Left kidney (tissue), 2 donors: Measurements from ENCODE around the gene MTF1. TPM values are rescaled to one million over a fixed set of nuclear protein-coding genes. Genes with fewer than 3 reads are reported as not detected.

ENCODE experiments used
- DNase-seq: peaks from one replicate; pipeline ENCODE4 v3.0.0-alpha.2; 2013
- polyA plus RNA-seq: library from polyadenylated mRNA; unstranded; fragments of 120-200 nt; gene quantifications from one replicate; pipeline ENCODE4 v1.2.1, GENCODE V29; 2013; ENCODE audit not compliant: insufficient read length

Gene MTF1
- polyA plus RNA-seq, 1 donor: 9.5 TPM

DNA sequence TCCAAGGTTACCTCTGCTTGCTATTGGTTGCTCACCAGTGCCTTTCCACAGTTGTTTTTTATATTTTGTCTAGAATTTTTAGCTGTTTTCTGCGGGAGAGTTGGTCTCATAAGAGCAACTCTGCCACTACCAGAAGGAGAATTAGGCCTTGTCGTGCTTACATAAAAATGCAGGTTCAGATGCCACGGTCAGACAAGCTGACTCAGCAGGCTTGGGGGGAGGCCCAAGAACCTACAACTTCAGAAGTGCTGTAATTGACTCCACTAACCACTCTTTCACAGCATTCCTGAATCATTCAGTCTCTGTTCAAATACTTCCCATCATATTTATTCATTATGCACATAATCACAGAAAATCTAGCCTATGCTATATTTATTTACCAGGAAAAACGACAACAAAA lies 28.3 kb downstream of the MTF1 start:
- DNase-seq: no peak

DNA sequence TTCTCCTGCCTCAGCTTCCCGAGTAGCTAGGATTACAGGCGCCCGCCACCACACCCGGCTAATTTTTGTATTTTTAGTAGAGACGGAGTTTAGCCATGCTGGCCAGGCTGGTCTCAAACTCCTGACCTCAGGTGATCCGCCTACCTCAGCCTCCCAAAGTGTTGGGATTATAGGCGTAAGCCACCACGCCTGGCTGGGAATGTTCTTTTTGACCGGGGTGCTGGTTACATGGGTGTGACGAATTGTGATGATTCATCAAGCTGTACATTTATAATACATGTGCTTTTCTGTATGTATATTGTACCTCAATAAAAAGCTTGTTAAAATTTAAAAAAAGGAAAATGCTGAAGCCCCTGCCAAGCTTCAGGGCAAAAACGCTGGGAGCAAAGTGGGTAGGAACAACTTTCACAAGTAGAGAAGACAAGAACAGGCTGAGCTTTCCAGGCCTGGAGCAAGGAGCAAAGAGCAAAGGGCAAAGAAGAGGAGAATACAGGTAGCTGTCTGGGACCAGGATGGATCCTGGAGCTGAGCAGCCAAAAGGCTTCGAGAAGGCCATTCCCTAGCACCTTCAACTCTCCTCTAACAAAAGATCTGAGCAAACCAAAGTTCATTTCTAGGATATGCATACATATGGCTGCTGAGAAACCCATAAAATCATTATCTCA lies 30.9 kb downstream of the MTF1 start:
- no peak for DNase-seq

DNA sequence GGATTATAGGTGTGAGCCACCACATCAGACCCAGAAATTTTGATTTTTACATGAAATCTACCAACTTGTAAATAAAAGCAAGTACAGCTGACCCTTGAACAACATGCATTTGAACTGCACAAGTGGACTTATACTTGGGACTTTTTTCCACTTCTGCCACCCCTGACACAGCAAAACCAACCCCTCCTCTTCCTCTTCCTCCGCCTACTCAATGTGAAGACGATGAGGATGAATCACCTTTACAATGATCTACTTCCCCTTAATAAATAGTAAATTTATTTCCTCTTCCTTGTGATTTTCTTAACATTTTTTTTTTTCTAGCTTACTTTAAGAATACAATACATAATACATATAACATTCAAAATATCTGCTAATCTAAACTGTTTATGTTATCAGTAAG lies 33.9 kb downstream of the MTF1 start:
- DNase-seq: no peak

DNA sequence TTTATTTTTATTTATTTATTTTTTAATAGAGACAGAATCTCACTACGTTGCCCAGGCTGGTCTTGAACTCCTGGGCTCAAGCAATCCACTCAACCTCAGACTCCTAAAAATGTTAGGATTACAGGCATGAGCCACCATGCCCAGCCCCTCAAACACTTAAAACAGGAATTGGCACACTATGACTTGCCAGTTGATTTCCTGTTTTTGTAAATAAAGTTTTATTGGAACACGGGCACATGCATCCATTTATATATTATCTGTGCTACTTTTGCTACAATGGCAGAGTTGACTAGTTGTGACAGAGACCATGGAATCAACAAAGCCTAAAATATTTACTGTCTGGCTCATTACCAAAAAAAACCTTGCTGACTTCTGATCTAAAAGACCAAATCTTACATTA lies 35.4 kb downstream of the MTF1 start:
- no peak for DNase-seq

DNA sequence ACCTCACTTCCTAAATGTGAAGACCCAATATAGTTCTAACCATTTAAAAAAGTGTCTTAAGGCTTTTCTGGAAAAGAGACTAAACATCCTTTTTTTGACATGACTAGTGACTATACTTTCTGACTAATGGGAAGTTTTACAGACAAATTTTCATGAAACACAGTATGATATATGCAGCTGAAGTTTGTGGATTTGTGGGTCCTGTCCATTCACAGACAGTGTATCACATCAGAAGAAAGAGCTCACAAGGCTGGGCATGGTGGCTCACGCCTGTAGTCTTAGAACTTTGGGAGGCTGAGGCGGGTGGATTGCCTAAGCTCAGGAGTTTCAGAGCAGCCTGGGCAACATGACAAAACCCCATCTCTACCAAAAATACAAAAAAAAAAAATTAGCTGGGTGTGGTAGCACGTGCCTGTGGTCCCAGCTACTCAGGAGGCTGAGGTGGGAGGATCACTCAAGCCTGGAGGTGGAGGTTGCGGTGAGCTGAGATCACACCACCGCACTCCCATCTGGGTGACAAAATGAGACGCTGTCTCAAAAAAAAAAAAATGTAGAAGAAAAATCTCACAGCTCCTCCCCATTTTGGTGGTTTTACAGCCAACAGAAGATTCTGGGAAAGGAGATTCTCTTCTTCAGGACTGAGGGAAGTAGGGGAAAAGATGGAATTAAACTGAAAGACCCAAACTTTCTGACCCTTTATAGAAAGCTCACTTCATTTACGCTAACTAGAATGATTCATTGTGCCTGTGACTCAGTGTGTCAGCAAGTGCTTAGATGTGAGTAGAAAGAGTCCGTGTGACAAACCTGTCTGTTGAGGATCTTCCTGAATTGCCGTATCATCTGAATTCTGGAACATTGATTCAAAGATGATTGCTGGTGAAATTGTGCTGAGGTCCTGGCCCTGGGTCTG lies 36.2 kb downstream of the MTF1 start:
- DNase-seq: no peak

DNA sequence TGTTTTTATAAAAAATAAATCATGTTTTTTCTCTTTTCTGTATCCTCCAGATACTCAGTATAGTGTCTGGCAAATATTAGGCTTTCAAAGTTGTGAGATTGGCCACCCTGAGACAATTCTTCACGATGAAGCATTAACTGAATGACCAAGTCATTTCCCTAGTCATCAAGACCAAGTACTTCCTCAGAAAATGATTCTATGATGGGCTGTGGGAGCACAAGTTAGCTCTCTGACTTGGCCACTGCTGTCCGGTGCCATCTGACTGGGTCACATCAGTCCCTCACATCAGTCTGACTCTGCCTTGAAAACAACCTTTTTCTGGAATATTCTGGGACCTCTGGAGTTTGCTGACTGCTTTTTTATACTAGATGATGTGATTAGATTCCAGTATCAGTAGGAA lies 37.9 kb downstream of the MTF1 start:
- DNase-seq: no peak

DNA sequence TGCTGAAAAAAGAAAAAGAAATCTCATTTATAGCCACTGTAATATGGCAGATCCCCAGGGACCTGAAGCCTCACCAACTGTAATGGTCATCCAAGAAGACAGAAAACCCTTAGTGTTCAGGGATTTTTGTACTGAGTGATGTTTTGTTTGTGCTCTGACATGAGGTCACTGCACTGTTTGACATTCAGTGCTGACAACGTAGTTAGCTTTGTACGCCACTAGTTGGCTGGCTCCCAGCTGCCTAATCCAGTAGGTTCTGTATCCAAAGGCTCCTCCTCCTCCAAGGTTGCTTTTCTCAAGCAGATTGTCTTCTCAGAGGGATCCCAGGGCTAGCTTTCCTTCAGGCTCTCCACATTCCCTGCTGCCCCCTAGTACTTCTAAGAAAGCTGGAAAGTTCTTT lies 41.9 kb downstream of the MTF1 start:
- no peak for DNase-seq

DNA sequence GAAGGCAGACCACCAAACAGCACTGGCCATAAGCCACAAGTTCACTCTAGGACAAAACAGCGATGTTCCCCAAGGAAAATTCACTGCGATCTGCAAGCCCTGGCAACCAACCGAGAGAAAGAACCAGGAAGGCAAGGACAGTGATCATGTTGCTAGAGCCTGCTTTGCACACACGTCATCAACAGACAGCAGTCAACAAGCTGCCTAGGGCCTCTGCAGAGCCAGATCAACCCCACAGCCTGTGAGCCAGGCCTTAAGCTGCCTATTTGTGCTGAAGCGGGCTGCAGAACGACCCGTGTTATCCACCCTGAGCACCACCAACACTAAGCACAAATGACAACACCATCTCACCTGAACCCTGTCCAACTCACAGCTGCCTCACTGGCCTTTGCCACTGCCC lies 45.1 kb downstream of the MTF1 start:
- DNase-seq: no peak

DNA sequence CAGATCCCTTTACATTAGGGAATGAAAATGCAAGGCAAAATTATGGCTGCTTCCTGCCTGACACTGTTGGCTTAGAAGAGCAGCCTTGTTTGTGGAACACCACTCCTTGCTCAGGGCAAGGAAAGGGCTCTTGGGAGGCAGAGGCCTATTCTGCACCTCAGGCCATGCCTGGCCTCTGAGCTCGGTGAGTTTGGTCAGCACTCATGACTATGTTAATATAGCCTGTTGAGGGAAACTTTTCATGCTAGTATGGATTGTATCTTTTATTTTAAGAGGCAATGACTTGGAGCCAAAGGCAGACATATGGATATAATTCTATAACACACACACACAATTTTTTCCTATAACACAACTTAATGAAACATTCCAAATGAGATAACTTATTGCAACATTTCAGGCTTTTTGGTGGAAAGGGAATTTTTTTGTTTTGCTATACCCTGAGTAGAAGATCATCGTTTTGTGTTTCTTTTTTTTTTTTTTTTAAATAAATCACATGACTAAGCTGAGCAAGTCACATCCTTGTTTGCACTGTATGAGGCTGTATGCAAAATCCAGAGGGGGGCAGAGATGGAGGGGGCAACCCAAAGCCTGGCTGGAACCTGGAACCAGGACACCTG lies 45.8 kb downstream of the MTF1 start:
- no peak for DNase-seq

DNA sequence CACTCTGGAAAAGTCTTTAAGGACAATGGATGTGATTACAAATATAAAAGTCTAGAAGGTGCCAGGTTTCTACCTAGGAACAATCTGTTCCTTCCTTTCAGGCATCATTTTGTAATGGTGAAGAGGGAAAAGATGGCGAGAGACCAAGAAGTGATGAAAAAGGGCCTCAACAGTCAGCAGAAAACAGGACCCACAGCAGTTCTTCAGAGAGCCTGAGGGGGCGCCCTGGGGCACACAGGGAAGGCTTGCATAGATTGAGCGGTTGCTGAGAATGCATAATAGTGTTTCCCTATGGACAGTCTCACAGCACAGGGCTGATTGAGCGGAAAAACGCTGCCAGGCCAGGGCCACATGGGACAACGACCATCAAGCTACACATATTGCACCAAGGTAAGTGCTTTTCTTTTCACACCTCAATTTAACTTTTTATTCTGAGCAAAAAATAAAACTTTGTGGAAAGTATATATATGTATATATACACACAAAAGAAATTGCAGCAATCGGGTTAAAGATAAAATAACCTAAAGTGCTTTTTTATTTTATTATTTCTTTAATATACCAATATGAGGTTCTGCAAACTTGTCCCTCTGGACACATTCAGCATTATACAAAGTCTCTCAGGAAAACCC lies 48.3 kb downstream of the MTF1 start:
- DNase-seq: peak; percentile 68

DNA sequence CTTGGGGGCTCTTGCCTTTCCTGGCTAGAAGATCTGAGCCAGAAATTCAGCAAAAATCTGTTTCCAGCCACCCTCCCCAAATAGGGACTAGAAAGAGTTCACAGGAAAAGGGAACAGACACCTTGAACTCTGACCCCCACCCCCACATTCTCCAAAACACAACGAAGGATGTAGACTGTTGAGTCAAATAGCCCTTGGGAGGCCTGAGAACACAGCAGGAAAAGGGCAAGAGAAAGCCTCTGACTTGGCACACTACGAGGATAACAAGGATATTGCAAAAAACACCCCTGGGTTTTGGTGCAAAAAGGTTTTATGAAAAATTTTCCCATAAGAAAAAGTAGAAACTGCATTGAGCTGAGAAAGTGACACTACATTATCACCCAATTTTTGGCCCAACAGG lies 49.5 kb downstream of the MTF1 start:
- no peak for DNase-seq

DNA sequence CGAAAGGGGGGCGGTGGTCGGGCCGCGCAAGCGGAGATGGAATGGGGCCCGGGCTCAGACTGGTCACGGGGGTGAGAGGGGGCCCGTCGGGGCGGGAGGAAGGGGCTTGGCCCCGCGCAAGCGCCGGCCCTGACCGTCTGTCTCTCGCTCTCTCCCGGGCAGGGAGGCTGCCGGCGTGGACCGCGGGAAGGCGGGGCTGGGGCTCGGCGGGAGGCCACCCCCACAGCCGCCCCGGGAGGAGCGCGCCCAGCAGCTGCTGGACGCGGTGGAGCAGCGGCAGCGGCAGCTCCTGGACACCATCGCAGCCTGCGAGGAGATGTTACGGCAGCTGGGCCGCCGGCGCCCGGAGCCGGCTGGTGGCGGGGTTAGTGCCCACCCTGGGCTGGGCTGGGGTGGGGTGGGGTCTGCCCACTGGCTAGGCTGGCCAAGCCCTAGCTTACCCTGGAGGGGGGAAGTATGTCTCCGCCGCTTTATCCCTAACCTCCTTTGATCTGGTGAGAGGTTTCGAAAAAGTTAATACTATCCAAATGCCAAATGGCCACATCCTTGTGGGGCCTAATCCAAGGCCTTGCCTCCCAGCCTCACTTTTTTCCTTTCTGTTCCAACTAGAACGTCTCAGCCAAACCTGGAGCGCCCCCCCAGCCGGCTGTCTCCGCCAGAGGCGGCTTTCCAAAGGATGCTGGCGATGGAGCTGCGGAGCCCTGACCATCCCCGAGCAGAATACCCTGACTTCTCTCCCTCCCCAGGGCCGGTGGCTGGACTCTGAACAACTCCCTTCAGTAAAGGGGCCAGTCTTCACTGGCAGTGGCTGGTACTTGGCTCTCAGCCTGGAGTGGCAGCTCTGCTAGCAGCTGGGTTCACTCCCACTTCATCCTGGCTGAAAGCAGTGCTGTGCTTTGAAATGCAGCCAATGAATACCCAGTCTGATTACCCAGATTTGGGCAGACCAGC lies 50.7 kb downstream of the MTF1 start:
- DNase-seq: peak; percentile 61

DNA sequence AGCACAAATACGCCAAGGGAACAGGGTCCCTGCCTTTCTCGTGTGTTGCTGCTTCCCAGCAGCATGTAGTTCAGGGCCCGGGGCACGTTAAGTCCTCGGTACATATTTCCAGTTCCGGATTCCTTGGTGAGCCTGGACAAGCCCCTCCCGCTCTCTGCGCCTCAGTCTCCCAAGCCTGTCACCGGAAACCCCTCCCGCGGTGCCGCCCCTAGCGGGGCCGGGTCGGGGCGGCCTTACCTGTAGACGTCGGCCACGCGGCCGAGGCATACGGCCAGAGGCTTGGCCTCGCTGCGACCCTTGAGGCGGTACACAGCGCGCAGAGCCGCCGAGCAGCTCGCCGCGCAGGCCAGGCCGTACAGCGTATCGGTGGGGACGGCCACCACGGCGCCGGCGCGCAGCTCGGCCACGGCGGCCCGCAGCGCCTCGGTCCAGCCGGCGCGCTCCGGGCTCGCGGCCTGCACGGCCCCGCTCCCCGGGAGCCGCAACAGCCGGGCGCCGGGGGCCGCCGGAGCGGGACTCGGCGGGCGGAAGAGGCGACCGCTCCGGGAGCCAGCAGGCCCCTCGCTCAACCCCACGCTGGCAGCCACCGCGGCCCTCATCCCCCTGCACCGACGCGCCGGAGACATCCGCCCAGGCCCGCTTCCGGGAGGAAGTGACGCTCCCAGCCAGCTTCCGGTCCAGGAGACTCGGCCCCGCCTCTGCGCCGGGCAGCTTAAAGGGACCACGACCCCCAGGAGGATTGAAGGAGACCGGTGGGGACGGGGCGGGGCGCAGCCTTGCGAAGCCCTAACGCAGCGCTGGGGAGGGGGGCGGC lies 51.6 kb downstream of the MTF1 start, which contains the start of the genes C1orf122 and YRDC:
Gene C1orf122 (plus strand): TSS at position 236 of the 814 bp plus-strand sequence. CDS start 615 bp downstream, outside the sequence.
Gene YRDC (minus strand): TSS at position 654 of the 814 bp plus-strand sequence. CDS start 28 bp downstream, at position 626.
- DNase-seq: peak; percentile 92

DNA sequence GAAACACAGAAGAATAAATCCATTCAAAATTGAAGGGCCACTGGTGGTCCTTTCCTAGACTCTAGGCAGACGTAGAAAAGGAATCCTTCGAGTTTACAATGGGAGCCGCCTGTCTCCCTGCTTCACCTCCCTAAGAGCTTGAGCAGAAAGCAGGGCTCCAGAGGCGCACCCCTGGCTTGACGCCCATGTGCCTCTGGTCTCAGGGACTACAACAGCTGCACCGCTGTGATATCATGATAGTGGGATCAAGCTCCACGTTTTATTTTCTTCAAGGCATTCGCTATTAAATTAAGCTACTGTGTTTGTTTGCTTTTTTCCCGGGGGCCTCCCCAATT lies 52.2 kb downstream of the MTF1 start:
- no peak for DNase-seq

DNA sequence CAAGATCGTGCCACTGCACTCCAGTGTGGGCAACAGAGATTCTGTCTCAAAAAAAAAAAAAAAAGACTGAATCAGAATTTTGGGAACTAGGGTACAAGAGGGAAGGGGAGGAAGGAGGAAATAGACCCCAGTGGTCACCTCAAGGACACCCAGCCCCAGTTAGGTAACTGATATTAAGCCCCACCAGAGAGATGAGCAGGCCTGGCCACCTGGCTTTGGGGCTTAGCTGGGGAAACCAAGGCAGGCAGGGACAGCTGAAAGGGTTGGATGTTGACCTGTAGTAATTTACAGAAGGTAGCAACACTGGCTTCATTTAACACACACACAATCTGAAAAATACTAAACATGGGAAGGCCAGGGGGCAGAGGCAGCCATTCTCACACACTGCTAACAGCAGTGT lies 57.0 kb downstream of the MTF1 start:
- DNase-seq: no peak

DNA sequence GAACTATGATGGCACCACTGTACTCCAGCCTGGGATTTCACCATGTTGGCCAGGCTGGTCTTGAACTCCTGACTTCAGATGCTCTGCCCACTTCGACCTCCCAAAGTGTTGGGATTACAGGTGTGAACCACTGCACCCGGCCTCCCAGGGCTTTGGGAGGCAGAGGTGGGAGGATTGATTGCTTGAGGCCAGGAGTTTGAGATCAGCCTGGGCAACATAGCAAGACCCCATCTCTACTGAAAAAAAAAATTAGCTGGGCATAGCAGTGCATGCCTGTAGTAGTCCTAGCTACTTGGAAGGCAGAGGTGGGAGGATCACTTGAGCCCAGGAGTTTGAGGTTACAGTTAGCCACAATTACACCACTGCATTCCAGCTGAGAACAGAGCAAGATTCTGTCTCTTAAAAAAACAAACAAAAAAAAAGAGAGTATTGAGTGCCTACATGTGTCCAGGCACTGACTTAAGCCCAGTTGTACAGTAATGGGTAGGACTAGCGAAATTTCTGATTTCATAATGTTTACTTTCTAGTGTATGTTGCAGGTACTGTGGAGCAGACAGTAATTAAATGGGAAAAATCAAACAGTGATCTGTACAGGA lies 61.5 kb downstream of the MTF1 start:
- no peak for DNase-seq

DNA sequence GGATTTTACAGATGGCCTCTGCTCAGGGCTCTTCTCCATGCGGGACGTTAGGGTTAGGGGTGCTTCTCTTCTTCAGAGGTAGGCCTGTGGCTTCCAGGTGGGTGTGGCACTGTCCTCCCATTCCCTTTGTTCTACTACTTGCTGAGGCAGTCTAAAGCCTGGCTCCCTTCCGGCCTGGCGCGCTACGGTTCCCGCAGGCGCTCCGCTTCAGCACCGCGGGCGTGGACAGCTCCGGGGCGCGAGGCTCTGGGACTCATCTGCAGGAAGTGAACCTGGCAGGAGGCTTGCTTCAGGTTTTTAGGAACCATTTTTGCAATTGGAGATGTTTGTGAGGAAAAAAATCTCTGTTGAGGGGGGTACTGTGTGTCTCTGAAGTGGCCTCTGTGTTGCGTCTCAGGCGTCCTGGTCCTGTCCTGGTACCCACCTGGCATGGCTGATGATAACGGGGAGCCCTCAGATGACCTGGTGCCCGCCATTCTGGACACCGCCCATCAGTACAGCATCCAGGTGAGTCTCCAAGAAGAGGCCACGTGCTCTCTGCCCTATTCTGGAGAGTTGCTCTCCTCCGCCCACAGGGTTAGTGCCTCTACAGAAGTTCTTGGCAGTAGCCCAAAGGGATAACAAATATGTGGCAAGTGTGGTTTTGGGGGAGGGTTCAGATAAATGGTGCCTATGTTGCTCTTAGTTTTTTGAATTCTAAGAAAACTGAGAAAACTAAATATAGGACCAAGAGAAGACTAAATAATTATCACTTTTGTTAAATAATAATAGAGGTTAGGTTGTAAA lies 63.9 kb downstream of the MTF1 start:
- DNase-seq: no peak

DNA sequence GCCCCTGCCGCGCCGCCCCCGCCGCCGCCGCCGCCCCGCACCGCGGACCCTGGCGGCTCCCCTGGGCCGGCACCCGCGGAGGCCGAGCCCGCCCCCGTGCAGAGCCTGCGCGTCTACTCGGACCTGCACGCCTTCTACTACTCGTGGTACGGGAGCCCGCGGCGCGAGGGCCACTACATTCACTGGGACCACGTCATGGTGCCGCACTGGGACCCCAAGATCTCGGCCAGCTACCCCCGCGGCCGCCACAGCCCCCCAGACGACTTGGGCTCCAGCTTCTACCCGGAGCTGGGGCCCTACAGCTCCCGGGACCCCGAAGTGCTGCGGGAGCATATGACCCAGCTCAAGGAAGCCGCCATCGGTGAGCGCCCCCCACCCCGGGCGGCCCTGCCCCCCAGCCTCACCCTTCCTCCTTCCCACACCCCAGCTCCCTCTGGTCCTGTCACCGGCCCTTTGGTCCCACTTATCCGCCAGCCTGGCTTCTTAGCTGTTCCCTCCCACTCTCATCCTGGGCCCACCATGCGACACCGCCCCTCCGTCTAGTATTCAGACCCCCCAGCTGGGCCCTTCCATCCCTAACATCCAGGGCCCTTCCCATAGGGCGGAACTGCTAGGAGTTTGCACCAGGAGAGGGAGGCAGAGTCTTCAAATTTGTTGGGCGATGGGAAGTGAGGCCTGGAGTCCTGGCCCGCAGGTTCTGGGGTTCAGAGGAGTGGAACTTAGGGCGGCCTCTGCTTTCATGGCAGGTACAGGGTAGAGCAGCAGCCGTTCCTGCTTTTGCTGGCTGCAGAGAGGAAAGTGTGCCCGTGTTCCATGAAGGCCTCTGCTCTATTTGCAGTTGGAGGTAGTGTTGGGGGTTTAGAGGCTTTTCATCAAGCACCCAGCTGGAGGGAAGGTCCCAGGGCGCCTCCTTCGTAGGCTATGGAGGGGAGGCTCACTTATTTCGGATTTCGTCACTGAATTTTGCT lies 64.7 kb downstream of the MTF1 start:
- no peak for DNase-seq
